ENCODE results near the gene TFPI.

The TFPI gene

DNA sequence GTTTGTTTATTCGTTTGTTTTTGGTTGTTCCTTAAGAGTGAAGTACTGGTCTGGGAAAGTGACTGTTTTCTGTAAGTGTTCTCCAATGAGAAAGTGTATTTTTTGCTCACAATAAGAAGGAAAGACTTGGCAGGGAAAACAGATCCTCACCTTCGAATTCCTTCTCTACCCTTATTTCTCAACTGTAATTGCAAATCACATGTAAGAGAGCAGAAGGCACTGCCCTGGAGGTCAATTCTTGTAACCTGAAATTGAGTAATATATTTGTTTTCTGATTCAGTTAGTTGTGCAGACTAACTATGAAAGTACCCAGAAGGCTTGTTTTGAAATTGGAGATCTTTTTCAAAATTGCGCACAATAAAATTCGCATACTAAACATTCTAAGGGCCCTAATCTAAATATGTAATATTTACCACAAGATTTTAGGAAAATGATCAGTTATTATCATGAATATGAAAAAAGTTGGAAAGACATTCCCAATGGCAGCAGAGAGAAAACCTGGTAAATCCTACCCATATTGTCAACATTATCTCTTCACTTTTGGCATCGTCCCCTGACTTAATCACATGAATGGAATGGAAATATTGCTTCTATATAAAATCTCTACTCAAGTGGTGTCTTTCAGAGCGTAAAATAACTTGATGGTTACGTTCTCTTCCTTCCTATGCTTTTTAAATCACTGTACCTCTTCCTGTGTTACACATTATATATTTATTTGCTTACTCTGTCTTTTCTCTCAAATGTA, 24.1 kb downstream of the TFPI start:
- no peak overlapping the region for H3K9ac ChIP-seq
- H3K4me2 ChIP-seq = no peak overlapping the region
- H3K36me3 ChIP-seq (ENCODE audit: insufficient read depth) = no peaks in the 10 kb centered on the region

DNA sequence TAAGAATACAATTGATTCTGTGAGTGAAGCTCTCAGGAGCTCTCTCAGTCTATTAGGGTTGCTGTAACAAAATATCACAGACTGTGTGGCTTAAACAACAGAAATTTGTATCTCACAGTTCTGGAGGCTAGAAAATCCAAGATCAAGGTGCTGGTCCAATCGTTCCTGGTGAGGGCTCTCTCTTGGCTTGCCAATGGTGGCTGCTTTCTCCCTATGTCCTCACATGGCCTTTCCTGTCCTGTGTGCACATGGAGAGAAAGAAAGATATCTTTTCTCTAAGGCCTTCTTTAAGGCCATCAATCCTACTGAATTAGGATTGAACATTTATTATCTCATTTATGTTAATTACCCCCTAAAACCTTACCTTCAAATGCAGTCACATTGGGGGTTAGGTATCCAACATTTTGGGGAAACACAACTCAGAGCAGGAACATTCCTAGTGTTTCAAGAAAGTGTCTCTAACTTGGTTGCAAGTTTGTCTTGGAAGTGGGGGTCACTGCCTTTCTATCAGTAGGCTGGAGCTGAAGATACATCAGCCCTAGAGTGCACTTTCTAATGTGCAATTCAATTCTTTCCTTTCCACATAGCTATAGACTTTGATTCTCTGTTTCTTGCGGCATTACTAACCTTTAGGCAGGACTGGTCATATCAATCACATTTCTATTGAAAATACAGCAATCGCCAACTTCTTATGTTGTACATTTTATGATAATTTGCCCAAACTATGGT, 24.8 kb downstream of the TFPI start:
- TF ChIP-seq, protein P1, sequence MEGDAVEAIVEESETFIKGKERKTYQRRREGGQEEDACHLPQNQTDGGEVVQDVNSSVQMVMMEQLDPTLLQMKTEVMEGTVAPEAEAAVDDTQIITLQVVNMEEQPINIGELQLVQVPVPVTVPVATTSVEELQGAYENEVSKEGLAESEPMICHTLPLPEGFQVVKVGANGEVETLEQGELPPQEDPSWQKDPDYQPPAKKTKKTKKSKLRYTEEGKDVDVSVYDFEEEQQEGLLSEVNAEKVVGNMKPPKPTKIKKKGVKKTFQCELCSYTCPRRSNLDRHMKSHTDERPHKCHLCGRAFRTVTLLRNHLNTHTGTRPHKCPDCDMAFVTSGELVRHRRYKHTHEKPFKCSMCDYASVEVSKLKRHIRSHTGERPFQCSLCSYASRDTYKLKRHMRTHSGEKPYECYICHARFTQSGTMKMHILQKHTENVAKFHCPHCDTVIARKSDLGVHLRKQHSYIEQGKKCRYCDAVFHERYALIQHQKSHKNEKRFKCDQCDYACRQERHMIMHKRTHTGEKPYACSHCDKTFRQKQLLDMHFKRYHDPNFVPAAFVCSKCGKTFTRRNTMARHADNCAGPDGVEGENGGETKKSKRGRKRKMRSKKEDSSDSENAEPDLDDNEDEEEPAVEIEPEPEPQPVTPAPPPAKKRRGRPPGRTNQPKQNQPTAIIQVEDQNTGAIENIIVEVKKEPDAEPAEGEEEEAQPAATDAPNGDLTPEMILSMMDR (conservative IDR thresholded peaks at IDR 0.05; ENCODE audit: low read depth, low read length) = no peak
- no peak overlapping the region for H2AFZ ChIP-seq (ENCODE audit: low read depth)
- no peak overlapping the region for H3K9ac ChIP-seq
- H3K36me3 ChIP-seq (ENCODE audit: insufficient read depth) = no peaks in the 10 kb centered on the region
- no peak overlapping the region for H3K27ac ChIP-seq
- no peaks in the 10 kb centered on the region for H3K79me2 ChIP-seq (ENCODE audit: insufficient read depth, low read depth)
- no peaks in the 10 kb centered on the region for H3K27me3 ChIP-seq (ENCODE audit: insufficient read depth, low read depth)
- no peaks in the 10 kb centered on the region for H4K20me1 ChIP-seq (ENCODE audit: insufficient read depth)
- no peaks in the 10 kb centered on the region for H3K4me1 ChIP-seq (ENCODE audit: low read depth, poor library complexity, severe bottlenecking)
- H3K4me2 ChIP-seq = no peak overlapping the region
- no peak overlapping the region for H3K4me3 ChIP-seq (IDR thresholded peaks at IDR 0.05; ENCODE audit: insufficient read depth, low read depth, low read length)

More for the DNA sequence above, 24.1 kb downstream of the TFPI start:
- no peaks in the 10 kb centered on the region for H3K4me1 ChIP-seq (ENCODE audit: low read depth, poor library complexity, severe bottlenecking)
- H3K27ac ChIP-seq = no peak overlapping the region
- no peaks in the 10 kb centered on the region for H3K27me3 ChIP-seq (ENCODE audit: insufficient read depth, low read depth)
- no peaks in the 10 kb centered on the region for H4K20me1 ChIP-seq (ENCODE audit: insufficient read depth)
- no peak overlapping the region for H2AFZ ChIP-seq (ENCODE audit: low read depth)
- H3K4me3 ChIP-seq (IDR thresholded peaks at IDR 0.05; ENCODE audit: insufficient read depth, low read depth, low read length) = no peak overlapping the region
- no peaks in the 10 kb centered on the region for H3K79me2 ChIP-seq (ENCODE audit: insufficient read depth, low read depth)
- TF ChIP-seq, protein P1 (conservative IDR thresholded peaks at IDR 0.05; ENCODE audit: low read depth, low read length) = no peak

DNA sequence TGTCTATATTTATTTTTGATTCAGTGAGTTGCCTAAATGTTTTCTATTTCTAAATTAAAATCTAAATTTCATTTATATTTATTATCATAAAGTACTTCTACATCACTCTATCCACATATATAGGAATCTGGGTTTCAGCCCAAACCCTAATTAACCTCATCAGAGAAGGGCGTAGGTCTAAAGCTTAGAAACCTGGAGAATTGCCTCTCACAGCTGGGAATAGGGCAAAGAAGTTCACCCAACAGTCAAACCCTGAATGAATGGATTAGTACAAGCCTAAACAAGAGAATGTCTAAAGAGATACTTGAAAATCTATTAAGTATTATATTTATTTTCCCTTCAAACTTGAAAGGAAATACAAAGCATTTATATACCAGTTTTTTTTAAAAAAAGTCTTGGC, 26.2 kb downstream of the TFPI start:
- H2AFZ ChIP-seq (ENCODE audit: low read depth) = no peak overlapping the region
- TF ChIP-seq, protein P1 (conservative IDR thresholded peaks at IDR 0.05; ENCODE audit: low read depth, low read length) = no peak
- H3K9ac ChIP-seq = no peak overlapping the region
- H3K79me2 ChIP-seq (ENCODE audit: insufficient read depth, low read depth) = no peaks in the 10 kb centered on the region
- no peaks in the 10 kb centered on the region for H3K4me1 ChIP-seq (ENCODE audit: low read depth, poor library complexity, severe bottlenecking)
- H4K20me1 ChIP-seq (ENCODE audit: insufficient read depth) = no peaks in the 10 kb centered on the region
- H3K4me3 ChIP-seq (IDR thresholded peaks at IDR 0.05; ENCODE audit: insufficient read depth, low read depth, low read length) = no peak overlapping the region
- H3K4me2 ChIP-seq = no peak overlapping the region
- no peaks in the 10 kb centered on the region for H3K27me3 ChIP-seq (ENCODE audit: insufficient read depth, low read depth)
- H3K27ac ChIP-seq = no peak overlapping the region
- H3K36me3 ChIP-seq (ENCODE audit: insufficient read depth) = no peaks in the 10 kb centered on the region

DNA sequence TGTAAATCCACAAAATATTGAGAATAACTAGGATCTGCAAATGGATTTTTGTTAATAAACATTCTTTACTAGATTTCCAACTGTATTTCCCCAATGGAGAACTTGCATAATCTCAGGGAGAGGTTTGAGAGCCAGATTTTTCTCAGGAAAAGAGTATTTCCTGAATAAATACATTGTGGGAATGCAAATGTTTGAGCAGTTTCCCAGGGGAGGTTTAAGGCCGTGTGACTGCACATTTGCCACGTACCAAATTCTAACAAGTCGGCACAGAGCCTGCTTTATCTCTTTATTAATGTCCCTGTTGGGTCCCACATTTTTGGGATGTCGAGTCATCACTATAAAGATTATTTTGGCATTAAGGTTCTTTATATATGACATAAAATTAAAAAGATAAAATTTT, 27.0 kb downstream of the TFPI start:
- H3K27ac ChIP-seq = no peak overlapping the region
- TF ChIP-seq, protein P1 (conservative IDR thresholded peaks at IDR 0.05; ENCODE audit: low read depth, low read length) = no peak
- no peaks in the 10 kb centered on the region for H3K4me1 ChIP-seq (ENCODE audit: low read depth, poor library complexity, severe bottlenecking)
- no peak overlapping the region for H2AFZ ChIP-seq (ENCODE audit: low read depth)
- no peaks in the 10 kb centered on the region for H3K36me3 ChIP-seq (ENCODE audit: insufficient read depth)
- H3K79me2 ChIP-seq (ENCODE audit: insufficient read depth, low read depth) = no peaks in the 10 kb centered on the region
- no peak overlapping the region for H3K4me3 ChIP-seq (IDR thresholded peaks at IDR 0.05; ENCODE audit: insufficient read depth, low read depth, low read length)
- H3K27me3 ChIP-seq (ENCODE audit: insufficient read depth, low read depth) = no peaks in the 10 kb centered on the region
- no peak overlapping the region for H3K4me2 ChIP-seq
- no peak overlapping the region for H3K9ac ChIP-seq
- no peaks in the 10 kb centered on the region for H4K20me1 ChIP-seq (ENCODE audit: insufficient read depth)
